HG02571 (cell line): ENCODE results near the gene MTHFD2.

Source experiments
- ATAC-seq: cut with Tn5 transposase; IDR thresholded peaks from one replicate; pipeline ENCODE4 v1.9.1; 2021; ENCODE audit warnings: mild to moderate bottlenecking, moderate library complexity; ENCODE audit not compliant: unreplicated experiment

Gene MTHFD2

GRCh38 chr2:74260495-74260894 lies 62.1 kb downstream of the MTHFD2 start:
- ATAC-seq = no peak

- ATAC-seq = no peak
These were observed 62.9 kb downstream of the MTHFD2 start for GRCh38 chr2:74261204-74261864.

GRCh38 chr2:74262681-74263080 lies 64.3 kb downstream of the MTHFD2 start:
- ATAC-seq = no peak

- no peak for ATAC-seq
These were observed 65.9 kb downstream of the MTHFD2 start for GRCh38 chr2:74264281-74264680.

- ATAC-seq = no peak
These were observed 68.7 kb downstream of the MTHFD2 start for GRCh38 chr2:74267068-74267467.
